CD1c-positive myeloid dendritic cell (primary cell): ENCODE results near the gene LRRC75A.
"Not testable (repeated sequence)": the region's sequence is repeated elsewhere in the genome, so short reads cannot be mapped to it uniquely, and the experiment has no call there.

Experiments used
- DNase-seq: peaks from one replicate; pipeline ENCODE4 v3.0.0-alpha.2; 2016; ENCODE audit errors: extremely low spot score

LRRC75A gene

DNA sequence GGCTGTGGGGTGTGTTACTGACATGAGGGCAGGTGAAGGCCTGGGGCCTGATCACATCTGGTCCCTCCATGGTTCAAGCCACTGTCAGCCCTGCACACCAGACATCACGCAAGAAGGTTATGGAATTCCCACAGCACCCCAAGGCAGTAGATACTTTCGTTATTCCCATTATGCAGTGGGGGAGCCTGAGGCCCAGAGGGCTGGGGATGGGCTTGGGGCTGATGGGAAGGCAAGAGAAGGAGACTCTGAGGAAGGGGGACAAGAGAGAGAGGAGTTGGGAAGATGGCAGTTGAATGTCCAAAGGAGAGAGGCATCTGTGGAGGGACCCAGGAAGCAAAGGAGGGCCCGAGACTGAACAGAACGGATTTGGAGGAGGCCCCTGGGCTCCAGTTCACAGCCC, 42.0 kb downstream of the LRRC75A start:
- DNase-seq = no peak

DNA sequence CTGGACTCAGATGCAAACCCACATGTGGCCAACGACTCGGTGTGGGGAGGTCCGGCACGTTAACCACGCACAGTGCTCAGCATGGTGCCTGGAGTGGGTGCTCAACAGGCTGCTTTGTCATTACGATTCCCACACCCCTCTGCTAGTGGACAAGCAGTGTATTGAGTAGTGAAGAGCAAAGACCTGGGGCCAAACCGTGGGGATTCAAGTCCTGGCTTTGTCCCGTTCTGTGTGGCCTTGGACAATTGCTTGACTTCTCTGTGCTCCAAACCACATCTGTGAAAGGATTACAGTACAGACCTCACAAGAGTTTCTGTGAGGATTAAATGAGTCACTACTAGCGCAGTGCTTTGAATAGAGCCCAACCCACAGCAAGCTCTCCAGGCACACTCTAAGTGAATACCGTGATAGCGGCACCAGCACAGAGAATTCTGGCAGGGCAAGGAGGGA, 42.8 kb downstream of the LRRC75A start:
- DNase-seq = no peak

DNA sequence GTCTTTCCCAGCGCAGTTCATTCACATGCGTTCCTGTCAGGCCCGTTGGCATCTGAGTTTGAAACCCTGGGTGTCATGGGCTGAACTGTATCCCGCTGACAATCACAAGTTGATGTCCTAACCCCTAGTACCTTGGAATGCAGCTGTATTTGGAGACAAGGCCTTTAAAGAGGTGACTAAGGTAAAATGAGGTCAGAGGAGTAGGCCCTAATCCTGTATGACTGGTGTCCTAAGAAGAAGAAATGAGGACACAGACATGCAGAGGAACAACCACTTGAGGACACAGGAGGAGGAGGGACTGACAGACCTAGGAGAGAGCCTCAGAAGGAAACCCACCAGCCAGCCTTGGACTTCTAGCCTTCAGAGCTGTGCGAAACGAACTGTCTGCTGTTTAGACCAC, 43.5 kb downstream of the LRRC75A start:
- no peak for DNase-seq

DNA sequence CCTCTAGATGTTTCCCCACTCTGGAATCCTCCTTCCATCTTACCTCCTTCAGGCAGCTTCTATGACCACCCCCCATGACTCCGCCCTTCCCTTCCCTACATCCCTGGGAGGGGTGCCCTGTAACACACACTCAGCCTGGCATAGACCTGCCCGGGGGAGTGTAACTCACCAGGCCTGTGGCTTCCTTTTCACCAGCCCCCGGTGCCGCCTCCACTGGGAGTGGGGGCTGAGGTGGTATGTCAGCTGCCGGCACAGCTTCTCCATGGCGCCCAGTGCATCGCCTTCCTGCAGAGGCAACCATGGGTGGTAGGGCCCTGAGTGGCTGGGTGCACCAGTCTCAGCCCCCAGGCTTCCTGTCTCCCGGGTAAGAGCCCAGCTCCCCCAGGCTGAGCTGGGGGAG, 44.3 kb downstream of the LRRC75A start:
- DNase-seq = no peak

DNA sequence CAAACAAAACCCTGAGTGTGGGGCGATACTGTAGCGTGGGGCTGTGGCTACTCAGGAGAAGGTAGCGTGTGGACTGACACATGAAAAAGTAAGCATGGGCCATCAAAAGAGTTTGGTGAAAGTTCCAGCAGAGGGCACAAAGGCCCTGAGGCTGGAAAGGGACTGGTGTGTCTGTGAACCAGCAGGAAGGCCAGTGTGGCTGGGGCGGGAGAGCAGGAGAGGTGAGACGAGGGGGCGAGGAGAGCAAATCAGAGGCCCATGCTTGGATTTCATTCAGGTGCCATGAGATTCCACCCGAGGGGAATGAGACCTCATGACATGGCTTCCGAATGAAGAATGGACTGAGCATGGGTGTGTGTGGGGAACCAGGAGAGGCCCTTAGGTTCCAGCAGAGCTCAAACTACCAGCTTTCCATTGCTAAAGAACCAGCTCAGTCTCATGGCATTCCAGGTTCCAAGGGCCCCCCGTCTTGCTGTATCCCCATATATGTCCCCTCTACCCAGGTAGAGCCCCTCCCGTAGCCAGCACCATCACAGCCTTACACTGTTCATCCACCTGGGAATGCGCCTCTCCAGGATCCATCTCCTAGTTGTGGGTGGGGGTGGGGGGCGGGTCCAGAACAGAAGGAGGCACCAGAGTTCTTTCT, 45.5 kb downstream of the LRRC75A start:
- no peak for DNase-seq

DNA sequence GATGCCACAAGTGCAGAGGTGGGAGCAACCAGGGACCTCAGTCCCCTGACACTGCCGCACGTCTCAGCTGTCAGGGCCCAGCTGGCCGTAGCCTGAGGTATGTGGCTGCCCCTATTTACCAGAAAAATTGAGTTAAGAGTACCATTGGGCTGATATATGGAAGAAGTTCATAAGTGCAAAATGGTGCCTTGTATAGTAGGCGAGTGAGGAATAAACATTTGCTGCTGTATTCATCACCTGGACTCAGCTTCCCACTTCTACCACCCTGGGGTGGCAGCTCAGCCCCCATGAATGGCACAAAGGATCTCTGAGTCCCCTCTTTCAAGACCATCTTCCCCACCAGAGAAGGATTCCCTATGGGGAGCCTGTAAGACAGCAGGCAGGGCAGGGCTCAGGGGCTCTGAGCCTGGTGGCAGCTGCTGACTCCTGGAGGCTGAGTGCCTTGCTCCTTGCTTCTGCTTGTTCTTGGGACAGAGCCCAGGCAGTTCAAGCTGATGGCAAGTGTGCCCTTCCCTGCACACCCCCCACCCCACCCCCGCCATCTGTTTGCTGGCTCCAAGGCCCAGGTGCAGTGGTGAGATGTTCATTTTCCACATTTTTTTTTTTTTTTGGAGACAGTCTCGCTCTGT, 47.6 kb downstream of the LRRC75A start:
- no peak for DNase-seq

DNA sequence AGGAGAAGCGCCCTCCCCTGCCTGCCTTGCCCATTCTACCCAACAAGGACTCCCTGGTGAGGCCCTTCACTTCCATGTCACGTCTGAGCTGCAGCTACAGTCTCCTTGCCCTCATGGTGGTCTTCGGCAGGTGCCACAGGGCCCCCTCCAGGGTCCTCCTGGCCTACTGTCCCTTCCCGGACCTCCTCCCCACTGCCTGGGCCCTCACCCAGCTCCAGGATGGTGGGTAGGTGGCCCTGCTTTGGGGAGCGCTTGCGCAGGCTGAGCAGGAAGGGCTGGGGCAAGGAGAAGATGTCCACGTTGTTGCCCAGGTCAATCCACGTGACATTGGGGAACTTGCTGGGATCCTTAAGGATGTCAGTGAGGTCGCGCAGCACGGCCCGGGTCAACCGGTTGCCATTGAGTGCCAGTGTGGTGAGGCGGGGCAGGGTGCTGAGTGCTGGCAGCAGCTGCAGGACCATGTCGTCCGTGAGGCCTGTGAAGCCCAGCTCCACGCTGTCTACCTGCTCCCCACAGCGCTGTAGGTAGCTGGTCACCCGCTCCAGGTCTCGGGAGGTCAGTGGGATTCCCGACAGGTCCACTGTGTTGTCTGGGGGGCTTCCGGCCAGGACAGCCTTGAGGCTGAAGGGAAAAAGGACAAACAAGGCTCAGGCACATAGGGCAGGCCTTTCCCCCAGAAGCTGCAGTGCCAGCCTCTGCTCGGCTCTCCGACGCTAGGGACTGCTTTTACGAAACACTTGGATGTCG, 48.3 kb downstream of the LRRC75A start:
- no peak for DNase-seq

DNA sequence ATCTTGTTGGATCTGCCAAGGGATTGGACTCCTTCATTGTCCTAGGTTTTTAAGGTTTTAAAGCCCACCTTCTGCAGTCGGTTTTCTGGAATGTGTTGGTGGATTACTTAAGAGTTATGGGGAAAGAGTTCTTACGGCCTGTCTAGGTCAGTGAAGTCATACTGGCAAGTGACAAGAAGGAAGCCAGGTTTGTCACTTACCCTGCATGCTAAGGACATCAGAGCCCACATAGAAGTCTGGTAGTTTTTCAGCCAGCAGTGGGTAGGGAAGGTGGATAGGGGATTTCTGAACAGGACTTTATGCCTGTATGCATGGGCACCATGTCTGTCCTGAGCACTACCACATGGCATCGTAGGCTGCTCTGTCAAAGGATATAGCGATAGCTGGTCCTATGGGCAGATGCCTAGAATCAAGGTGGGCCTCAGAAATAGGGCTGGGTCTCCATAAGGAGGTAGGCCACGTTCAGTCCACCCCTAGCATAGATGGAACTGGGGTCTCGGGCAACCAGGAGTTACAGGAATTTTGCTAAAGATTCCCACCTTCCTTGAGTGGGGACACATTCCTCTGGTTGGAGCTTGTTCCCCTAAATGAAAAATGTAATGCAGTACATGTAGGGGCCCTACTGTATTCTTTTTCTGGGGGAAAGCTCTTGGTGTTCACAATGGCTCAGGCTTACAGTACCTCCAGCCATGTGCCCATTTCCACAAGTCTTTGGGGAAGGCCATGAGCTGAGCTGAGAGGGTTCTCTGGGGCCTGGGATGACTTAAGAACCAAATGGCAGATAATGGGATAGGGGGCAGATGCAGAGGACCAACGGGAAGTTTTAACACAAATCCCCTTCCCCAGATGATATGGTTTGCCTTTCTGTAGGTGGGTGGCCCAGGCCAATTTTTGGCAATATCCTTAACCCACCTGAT, 49.1 kb downstream of the LRRC75A start:
- DNase-seq = peak; percentile 14

DNA sequence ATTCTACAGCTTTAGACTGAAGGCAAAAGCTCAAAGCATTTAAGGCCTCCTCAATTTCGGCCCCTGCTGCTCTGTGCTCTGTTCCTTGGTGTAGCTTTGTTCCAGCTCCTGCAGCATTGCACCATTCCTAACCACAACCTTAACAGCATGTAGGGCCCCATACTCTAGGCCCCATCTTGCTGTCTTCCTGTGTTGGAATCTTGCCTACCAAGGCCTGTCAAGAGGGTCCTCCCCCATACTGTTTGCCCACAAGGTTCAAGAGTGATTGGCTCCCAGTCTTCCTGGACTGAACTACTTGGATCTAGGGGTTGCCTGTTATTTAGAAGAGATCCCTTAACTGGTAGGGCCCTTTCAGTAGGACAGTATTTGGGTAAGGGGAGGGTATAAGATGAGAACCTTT, 49.9 kb downstream of the LRRC75A start:
- DNase-seq = no peak

DNA sequence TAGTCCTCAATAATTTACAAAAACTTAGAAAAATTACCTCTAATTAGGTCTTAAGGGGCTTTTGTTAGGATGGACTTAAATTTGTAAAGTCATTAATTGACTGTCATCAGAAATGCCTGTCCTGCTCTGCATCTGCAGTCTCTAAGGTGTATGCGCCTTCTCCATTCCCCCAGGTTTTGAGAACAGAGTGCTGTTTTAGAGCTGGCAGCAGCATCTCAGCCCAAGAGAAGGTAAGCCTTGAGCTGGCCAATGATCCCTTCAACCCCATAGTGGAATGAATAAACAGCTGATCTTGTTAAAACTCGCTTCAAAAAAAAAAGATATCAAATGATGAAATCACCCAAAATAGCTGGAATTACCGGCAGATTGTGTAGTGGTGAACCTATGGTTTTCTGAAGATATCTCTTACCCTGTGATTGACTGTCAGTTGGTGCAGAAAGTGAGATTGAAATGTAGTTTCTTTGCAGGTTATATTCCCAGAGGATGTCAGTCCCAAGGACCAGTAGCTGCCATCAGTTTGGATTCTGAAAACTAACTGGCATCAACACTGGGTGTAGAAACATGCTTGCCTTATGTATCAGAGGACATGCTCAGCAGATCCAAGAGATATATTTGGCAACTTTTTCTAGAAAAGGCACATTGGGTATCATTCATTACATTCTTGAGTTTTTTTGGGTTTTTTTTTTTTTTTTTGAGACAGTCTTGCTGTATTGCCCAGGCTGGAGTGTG, 50.9 kb downstream of the LRRC75A start:
- no peak for DNase-seq

DNA sequence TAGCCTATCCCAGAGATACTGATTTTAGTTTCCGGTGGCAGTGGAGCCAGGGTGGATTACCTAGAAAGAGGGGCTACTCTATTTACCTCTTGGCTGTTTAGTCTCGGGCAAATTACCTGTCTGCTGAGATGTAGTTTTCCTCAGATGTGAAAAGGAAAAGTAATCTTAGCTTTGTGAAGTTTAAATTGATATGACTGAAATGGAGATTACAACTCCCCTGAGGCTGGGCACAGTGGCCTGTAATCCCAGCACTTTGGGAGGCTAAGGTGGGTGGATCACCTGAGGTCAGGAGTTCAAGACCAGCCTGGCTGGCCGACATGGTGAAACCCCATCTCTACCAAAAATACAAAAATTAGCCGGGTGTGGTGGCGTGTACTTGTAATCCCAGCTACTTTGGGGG, 51.6 kb downstream of the LRRC75A start:
- not testable (repeated sequence) for DNase-seq

DNA sequence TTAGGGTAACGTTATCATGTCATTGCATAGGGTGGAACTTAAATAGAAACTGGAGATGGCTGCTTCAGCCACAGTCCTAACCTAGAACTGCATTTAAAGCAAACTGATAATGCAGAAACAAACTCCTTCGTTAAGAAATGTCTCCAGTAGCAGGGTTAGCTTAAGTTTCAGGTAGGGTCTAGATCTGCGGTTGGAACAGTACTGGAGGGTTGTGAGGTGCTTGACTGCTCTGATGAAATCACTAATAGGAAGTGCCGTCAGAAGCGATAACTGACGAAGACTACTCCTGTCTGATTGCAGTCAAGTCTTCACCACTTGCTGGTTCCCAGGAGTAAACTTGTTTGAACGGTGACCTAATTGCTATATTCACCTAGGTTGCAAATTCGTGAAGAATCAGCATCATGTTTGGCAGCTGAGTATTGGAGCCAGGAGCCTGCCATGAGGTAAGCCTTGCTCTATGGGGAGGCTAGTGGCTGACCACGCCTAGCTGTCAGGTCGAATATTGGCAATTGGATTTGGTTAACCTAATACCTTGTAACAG, 52.1 kb downstream of the LRRC75A start:
- DNase-seq = peak; percentile 49

DNA sequence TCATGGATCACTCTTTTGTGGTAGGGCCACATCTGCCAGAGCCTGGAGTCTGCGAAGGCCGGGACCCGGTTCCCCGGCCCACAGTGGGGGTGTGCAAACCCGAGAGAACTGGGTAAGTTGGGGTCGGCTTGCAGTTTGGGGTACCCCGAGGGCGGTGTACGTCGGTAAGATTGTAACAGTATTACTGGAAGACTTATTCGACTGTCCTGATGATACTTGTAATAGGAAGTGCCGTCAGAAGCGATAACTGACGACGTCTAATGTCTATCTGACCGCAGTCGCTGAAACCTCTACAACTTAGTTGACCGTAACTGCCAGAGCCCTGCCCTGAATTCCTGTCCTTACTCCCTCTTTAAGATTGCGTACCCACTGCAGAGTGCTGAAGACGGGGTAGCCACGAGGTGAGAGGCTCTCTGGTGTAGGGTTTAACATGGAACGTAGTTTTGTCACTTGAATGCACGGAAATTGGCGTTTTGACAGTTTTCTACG, 52.6 kb downstream of the LRRC75A start:
- DNase-seq = peak; percentile 49

DNA sequence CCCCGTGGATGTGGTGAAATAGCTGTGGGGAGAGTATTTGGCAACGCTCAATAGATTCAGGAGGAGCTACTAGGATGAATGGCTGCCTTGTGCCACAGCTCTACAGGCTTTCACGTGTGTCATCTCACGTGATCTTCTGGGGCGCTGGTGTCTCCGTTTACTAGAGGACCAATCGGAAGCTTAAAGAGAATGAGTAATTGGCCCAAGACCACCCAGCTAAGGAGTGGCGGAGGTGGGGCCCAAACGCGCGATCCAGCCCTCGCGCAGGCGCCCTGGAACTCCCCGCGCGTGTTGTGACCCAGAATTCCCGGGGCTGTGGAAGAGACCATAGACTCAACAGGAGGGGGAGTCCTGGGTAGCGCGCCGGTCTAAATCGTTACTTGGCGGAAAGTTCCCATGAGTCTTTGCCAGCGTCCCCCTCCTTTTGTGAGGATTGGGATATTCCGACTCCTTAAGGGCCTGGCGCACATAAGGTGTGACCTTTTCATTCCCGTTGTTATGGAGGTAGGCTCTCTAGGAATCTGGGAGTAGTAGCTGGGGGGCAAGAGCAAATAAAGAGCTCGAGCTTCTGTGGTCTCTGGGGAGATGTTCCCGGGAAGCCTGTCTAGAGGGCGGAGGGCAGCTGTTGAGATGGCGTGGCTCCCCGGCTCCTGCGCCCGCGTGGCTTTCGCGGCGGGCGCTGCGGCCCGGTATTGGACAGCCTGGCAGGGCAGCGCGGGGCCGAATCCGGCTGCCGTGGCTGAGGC, 53.3 kb downstream of the LRRC75A start:
- DNase-seq = peak; percentile 98

DNA sequence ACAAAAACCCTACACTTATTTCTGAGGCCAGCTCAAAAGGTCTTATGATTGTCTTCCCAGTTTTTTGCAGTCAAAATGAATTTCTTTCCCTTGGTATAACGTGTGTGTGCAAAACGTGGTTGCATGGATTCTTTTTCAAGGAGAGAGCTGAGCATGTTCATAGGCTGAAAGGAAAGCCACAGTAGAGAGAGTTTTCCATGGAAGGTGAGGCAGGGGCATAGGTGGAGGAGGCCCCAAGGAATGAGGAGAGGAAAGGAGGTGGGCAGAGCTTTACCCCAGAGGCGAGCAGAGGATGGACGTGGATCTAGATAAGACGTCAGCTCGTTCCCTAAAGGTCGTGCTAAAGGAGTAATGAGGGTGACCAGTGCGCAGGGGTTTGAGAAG, 53.8 kb downstream of the LRRC75A start:
- no peak for DNase-seq

DNA sequence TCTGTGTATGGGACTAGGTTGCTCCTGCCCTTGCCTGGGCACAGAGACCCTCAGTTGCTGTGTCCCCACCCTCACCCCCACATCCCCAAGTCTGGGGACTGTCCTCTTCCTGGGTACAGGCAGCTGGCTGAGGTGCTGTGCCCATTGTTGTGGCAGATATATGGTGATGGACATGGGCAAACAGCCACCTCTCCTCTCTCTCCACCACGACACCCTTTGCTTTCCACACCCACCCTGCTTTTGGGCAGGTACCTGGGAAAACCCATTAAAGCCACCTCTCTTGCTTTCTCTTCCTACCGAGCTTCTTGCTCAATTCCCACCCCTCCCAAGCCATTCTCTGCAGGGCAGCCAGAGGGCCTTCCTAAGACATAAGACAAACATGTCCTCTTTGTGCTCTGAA, 54.9 kb downstream of the LRRC75A start:
- no peak for DNase-seq

DNA sequence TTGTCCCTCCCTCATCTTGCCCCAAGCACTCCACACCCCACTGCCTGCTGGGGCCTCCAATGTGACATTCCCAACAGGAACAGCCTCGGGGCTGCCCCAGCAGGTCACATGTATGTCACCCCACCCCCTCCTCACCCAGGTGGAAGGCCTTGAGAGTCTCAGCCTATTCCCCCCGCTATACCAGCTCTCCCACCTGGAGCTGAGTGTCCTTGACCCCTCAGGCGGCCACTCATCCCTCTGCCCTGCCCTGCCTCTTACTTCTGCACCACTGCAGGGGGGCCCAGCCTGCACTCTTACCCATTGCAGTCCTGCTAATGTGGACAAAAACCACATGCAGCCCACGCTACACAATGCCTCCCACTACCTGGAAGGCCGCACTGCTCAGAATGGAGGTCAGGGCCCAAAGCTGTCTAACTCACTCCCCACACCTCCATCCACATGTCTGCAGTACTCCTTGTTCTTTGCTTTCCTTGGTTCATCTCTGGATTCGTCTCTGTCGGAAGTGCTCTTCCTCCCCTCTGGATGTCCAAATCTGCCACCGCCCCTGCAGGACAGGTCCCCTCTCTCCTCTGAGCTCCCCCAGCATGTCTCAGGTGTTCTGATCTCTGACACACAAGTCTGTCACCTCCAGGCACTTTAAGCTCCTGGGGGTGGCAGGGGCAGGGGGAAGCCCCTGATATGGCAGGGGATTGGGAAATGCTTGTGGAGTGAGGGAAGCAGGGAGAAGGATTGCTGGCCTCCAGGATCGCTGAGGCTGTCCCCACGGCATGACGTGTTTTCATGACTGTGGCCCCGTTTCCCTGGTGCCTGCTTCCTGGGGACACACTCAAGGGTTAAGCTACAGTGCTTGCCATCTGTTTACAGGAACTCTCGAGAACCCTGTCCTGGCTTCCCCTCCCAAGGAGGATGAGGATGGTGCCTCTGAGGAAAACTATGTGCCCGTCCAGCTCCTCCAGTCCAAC, 55.8 kb downstream of the LRRC75A start:
- DNase-seq = no peak

DNA sequence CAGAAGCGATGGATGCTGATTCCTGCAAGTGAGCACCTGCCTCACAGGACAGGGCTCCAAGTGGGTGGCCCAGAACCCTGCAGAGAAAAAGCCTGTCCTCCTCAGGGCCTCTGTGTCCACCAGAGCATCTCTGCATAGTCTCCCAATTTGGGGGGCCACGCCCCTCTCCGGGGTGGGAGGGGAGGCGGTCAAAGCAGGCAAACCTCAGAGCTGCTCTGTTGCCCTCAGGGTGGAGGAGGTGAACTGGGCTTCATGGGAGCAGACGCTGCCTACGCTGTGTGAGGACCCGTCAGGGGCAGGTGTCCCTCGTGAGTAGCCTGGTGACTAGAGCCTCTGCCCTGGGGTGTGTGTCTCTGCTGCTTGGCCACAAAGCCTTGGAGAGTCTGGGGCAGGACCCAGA, 57.3 kb downstream of the LRRC75A start:
- DNase-seq = no peak

DNA sequence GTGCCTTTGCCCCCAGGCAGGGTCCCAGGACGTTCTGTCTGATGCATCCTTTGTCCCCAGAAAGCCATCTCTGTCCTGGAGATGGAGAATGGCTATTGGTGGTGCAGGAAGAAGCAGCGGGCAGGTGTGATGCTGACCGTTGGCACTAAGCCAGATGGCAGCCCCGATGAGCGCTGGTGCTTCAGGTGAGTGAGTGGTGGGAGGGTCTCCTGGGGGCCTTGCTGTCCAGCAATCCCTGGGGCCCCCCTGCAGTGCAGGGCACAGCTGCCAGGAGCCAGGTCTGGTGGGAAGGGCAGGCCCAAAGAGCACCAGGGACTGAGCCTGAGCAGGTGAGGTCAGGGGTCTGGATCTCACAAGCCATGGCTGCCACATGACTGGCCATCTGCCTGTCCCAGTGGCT, 58.5 kb downstream of the LRRC75A start:
- DNase-seq = no peak
